HG02759 (cell line): ENCODE measurements around the gene PPP2R5D.
A peak's percentile ranks its signal among the peaks of the same experiment; 100 is the strongest.

ENCODE experiments used
- ATAC-seq: cut with Tn5 transposase; IDR thresholded peaks from one replicate; pipeline ENCODE4 v1.9.1; 2021; ENCODE audit warnings: mild to moderate bottlenecking, moderate library complexity; ENCODE audit not compliant: unreplicated experiment

PPP2R5D gene

DNA sequence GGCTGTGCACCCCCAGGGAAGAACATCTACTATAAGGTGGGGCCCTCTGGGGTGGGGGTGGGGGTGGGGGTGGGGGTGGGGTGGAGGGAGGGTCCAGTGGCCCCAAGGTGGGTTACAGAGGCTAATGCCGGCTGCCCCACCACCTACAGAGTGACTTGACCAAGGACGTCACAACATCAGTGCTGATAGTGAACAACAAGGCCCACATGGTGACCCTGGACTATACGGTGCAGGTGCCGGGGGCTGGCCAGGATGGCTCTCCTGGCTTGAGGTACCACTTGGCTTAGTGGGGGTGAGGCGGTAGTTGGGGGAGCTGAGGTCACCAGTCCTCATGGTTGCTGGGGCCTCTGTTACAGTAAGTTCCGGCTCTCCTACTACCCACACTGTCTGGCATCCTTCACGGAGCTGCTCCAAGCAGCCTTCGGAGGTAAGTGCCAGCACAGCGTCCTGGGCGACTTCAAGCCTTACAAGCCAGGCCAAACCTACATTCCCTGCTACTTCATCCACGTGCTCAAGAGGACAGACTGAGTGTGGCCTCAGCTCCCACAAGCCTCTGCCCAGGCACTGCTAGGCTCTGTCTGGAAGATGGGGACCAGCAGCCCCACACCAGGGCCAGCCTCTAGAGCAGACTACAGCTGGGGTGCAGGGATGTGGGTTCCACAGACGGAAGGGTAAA is 21.1 kb upstream of the PPP2R5D start:
- ATAC-seq: no peak

DNA sequence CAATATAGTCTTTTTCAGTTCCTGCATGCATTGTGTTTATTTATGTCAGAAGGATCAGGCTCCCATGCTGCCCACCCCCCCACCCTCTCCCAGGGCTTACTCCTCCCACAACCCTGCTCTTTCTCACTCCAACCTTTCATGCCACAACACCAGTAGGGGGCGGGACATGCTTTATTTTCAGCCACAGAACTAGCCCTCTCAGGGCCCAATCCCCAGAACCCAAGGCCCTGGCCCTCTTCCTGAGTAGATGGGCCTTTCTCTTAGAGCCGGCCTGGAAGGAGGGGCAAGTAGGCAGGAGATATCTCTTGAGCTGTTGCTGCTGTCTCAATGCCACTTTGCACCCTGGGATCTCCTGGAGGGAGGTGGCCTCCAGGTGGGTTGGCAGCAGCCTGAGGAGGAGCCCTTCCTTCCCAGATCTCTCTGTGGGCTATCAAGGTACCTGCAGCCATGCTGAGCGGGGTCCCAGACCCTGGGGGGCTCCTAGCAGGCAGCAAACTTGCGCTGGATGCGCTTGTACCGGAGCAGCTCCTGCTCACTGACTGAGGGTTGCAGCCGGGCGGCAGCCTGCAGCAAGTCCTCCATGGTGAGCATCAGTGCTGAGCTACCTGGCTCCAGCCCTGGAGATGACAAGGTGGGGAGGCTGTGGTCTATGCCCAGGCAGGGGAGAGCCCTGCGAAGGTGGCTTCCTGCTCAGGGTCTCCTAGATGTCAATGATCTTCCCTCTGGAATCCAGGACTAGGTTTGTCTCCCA is 20.3 kb upstream of the PPP2R5D start:
- no peak for ATAC-seq

DNA sequence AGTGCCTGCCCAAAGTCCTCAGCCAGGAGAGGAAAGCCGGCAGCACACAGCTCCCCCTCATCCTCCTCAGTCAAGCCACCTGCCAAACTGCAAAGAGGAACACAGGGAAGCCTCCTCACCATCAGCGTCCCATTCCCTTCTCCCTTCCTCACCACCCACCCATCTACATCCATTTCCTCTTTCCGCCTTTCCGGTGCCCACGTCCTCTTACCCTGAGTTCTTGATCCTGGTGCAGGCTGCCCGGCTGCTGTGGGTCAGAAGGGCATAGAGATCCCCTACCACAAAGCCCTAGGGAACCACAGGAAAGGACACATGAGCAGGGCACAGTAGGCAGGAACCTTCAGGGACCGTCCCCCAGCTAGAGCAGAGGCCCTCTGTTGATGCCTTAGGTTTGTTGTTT is 17.8 kb upstream of the PPP2R5D start:
- no peak for ATAC-seq

GRCh38 chr6:42967228-42967627 is 17.1 kb upstream of the PPP2R5D start:
- no peak for ATAC-seq

GRCh38 chr6:42968126-42968701 is 16.2 kb upstream of the PPP2R5D start:
- ATAC-seq: no peak

GRCh38 chr6:42968783-42969182 is 15.6 kb upstream of the PPP2R5D start:
- ATAC-seq: no peak

DNA sequence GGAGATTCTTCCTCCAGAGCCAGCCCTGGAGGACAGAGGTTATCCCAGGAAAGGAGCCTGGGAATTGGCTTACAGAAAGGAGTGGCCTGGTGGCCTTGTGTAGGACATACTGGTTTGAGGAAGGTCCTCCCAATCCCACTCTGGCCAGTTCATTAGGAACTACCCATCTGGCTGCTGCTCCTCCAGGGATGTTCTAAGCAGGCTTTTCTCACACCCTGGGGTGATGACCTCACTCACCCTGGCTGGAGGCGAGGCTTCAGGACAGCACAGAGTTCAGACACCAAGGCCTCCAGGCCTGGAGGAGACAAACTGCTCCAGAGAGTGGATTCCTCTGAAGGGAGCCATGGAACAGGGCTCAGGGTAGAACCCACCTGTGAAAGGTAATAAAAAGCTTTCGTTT is 14.9 kb upstream of the PPP2R5D start:
- ATAC-seq: no peak

- no peak for ATAC-seq
These were observed 14.4 kb upstream of the PPP2R5D start for GRCh38 chr6:42969934-42970333.

GRCh38 chr6:42970871-42971612 is 13.3 kb upstream of the PPP2R5D start:
- ATAC-seq: no peak

DNA sequence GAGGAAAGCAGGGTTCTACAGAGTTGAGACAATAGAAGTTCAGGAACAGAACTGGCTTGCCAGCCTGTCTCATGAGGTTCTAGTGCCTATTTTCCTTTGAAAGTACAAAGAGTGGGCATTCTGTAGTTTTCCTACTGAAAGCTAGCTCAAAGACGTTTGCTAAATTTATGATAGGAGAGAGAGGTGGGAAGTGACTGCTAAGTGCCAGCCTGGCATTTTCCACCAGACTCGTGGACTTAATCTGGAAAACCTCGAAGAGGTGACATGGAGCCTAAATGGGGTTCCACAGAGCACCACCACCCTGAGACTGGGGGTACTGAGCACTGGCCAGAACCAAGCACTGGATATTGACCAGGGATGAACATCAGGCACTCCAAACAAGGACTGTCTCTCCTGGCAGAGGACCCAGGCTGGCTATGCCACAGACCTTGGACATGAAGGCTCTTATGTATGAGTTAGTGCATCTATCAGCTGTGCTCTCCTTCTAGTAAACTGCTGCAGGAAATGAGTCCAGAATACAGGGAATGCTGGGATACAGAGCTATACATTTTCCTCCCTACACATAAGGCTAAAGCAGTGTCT is 12.5 kb upstream of the PPP2R5D start:
- ATAC-seq: no peak

GRCh38 chr6:42973926-42974325 is 10.4 kb upstream of the PPP2R5D start:
- no peak for ATAC-seq

DNA sequence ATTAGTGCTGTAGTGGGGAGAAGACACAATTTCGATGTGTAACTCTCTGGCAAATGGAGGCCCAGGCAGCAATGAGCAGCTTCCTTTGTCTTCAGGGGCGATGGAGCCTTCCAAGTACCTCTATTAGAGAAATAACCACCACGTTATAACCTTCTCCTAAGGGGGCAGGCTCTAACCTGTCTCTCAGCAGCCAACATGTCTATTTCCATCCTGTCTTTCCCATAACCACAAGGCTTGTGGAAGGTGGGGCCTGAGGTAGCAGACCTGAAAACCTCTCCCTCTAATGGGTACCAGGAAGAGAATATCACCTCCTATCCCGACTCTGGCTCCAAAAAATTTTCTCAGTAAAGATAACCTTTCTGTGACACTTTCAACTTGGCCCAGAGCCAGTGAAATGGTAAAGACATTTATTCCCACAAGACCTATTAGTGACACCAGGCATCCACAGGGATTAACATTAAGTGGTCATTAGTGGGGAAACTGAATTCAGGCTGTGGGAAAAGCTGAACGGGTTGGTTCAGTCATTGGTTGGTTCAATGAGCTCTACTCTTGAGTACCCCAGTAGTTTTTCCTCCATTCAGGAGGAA is 9.4 kb upstream of the PPP2R5D start:
- ATAC-seq: no peak

DNA sequence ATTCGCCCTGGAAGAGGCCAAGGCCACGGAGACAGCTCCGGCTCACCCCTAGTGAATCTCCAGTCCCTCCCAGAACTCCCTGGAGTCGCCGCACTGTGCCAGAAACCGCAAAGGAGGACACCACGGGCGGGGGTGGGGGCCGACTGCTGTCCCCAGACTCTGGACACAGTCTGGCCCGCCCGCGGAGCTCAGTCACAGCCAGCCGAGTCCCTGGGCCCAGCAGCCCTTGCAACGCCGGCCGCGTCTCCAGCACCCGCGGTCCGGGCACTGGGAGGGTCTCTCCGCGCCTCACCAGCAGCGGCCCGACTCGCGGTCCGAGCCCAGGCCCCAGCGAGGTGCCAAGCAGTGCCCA is 5.9 kb upstream of the PPP2R5D start:
- no peak for ATAC-seq

- ATAC-seq: peak; percentile 97
These were observed 5.4 kb upstream of the PPP2R5D start, which contains the start of gene PEX6 for GRCh38 chr6:42978839-42979522. PEX6 (minus strand) TSS chr6:42979181; CDS start chr6:42979150, 31 bp downstream.

DNA sequence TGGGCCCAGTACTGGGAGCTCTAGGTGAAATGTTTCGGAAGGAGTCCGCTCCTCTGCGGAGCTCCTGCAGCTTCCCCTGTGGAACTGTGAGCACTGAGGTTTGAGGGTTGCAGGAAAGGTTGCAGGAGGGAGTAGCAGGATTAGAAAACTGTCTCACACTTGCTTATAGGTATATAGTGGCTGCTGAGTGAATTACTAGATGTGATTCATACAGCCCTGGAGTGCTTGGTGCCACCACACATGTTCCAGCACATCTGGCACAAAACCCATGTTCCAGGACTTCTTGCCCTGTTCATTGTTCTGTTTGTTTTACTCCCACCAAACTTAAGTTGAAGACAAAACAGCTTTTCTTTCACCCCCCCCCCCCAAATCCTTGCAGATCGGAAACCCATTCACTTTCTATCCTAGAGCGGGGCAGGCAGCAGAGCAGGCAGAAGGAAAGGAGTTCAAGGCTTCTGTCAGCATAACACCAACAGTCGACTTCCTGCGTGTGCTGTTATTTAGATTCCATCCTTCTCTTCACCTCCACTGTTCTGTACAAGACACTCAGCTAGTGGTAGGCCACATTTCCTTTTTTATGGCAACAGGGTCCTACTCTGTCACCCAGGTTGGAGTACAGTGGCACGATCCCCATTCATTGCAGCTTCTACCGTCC is 4.7 kb upstream of the PPP2R5D start:
- peak; percentile 1 for ATAC-seq

DNA sequence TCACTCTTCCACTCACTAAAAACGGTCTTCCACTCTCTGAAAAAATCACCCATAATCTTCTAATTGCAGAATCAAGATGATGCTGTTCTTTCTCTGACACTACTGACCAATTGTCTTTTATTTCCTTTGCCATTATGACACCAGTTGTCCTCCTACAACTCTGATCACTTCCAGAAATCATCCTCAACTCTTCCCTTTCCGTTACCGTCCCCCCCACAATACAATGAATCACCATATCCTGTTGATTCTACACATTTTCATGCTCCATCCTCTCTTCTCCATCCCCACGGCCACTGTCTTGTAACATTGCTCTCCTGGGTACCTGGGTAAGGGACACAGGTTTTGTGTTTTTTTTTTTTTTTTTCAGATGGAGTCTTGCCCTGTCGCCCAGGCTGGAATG is 2.5 kb upstream of the PPP2R5D start:
- no peak for ATAC-seq

DNA sequence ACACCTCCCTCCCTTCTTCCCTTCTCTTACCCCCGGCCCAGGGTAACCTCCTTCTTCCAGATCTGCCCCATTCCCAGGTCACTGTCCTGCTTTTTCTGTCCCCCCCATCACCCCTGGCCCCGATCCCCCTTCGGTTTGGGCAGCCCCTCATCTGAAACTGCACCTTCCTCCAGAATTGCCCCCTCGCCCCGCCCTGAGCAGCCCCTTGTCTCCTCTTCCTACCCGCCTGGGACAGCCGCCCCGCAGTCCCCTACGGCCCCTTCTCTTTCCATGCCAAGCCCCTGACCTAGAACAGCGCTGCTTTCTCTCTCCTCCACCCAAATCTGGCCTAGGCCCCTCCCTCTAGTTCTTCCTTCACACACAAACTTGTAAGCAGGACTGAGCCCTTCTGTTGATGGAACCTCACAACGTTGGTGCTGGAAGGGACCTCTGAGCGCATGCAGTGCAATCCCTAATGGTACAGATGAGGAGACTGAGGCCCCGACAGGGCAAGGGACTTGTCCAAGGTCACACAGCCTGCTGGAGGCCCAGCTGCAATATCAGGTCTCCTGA is 630 bp downstream of the PPP2R5D start:
- ATAC-seq: no peak

- no peak for ATAC-seq
These were observed 3.4 kb downstream of the PPP2R5D start for GRCh38 chr6:42987533-42988451.
